Stomach (tissue), 4 donors: Measurements from ENCODE around the gene MBOAT2.

ENCODE experiments used
- CTCF ChIP-seq, 7 experiments: fragments of 450-650 bp in 4 of 7; fragments of 200-600 bp in 3 of 7; sonication (generic) in 3 of 7; IDR thresholded peaks; one replicate each; pipeline ENCODE4 v1.5.1; 2016 to 2019; ENCODE audit warnings: antibody characterized with exemption in 7 of 7, control low read depth in 2 of 7, mild to moderate bottlenecking in 1 of 7
- POLR2A ChIP-seq, 4 donors: fragments of 450-650 bp; IDR thresholded peaks; one replicate each; pipeline ENCODE4 v1.6.1; 2016; ENCODE audit warnings: antibody characterized with exemption in 4 of 4, control low read depth in 2 of 4, mild to moderate bottlenecking in 1 of 4, moderate library complexity in 1 of 4

DNA sequence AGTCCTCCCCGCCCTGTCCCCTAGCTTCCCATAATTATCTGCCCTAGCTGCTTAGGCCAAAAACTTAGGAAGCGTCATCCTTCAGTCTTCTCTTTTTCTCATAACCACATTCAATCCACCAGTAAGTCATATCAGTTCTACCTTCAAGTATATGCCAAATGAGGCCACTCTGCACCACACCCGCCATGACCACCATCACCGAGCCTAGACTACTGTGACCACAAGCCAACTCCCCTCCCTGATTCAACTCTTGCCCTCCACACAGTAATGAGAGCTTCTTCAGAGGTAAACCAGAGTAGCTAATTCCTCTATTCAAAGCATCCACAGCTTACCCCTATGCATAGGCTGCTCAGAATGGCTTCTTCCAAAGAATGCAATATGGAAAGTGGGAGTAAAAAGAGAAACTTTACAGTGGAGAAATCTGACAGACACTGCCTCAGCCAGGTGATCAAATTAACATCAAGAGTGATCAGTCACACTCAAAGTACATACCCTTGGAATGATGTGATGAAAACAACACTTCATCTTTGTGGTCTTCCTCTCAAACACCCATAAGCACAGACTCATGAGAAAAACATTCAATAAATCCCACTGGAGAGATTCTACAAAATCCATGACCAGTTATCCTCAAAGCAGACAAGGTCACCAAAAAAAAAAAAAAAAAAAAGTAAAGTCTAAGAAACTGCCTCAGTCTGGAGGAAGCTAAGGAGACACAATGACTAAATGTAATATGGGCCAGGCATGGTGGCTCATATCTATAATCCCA lies 17.7 kb downstream of the MBOAT2 start:
- TF ChIP-seq CTCF (IDR thresholded peaks at IDR 0.05) (no peak), POLR2A (IDR thresholded peaks at IDR 0.05) (no peak)
